Activated CD8-positive, alpha-beta T cell treated with anti-CD3 and anti-CD28 coated beads for 36 hours (primary cell): Measurements from ENCODE around the gene SLC30A5. TPM values are rescaled to one million over a fixed set of nuclear protein-coding genes. Genes with fewer than 3 reads are reported as not detected.
A peak's percentile ranks its signal among the peaks of the same experiment; 100 is the strongest.
"Not testable (repeated sequence)": the region's sequence is repeated elsewhere in the genome, so short reads cannot be mapped to it uniquely, and the experiment has no call there.

Experiments
- ATAC-seq: fragments of 200-7000 bp; cut with Tn5 transposase; one replicate; pipeline ENCODE4 v1.10.0; 2021; ENCODE audit warnings: mild to moderate bottlenecking, moderate library complexity
- CTCF ChIA-PET: fragments of 350-600 bp; sonication (Branson Sonifier 250); formaldehyde crosslinking; loops from one replicate; lab custom pipeline; 2021; ENCODE audit warnings: antibody characterized with exemption; lab: Charles Lee
- POLR2A ChIA-PET: fragments of 350-600 bp; sonication (Branson Sonifier 250); formaldehyde crosslinking; loops from one replicate; lab custom pipeline; 2021; ENCODE audit warnings: antibody characterized with exemption; lab: Charles Lee
- DNase-seq: peaks from one replicate; pipeline ENCODE4 v3.0.0-alpha.2; 2020
- H3K27ac Mint-ChIP-seq: one replicate; pipeline ENCODE4 v1.8.0; 2021; ENCODE audit warnings: mild to moderate bottlenecking, mixed read lengths
- H3K27me3 Mint-ChIP-seq: one replicate; pipeline ENCODE4 v1.8.0; 2021; ENCODE audit warnings: mixed read lengths
- H3K36me3 Mint-ChIP-seq: one replicate; pipeline ENCODE4 v1.8.0; 2021; ENCODE audit warnings: low read depth, mixed read lengths
- H3K4me1 Mint-ChIP-seq: one replicate; pipeline ENCODE4 v1.8.0; 2021; ENCODE audit warnings: low read depth, mixed read lengths
- H3K4me3 Mint-ChIP-seq: one replicate; pipeline ENCODE4 v1.8.0; 2021; ENCODE audit warnings: mild to moderate bottlenecking, moderate library complexity, mixed read lengths
- H3K9me3 Mint-ChIP-seq: one replicate; pipeline ENCODE4 v1.8.0; 2021; ENCODE audit warnings: mixed read lengths
- intact Hi-C: fragments of 100-400 bp; cut with micrococcal nuclease; formaldehyde crosslinking; loops from one replicate; pipeline ENCODE4 v1.10.0; 2022
- total RNA-seq, 2 experiments: library from RNA; stranded (reverse); gene quantifications; one replicate each; pipeline ENCODE4 v1.2.3, GENCODE V29; 2021
- TF ChIP-seq, protein P1 (sequence below): fragments of 200-600 bp; IDR thresholded peaks from one replicate; pipeline ENCODE4 v1.8.0; 2022; ENCODE audit warnings: antibody characterized with exemption, mild to moderate bottlenecking

SLC30A5 gene
- total RNA-seq, 2 experiments from 2014 or later = 33.0 to 40.1 TPM

DNA sequence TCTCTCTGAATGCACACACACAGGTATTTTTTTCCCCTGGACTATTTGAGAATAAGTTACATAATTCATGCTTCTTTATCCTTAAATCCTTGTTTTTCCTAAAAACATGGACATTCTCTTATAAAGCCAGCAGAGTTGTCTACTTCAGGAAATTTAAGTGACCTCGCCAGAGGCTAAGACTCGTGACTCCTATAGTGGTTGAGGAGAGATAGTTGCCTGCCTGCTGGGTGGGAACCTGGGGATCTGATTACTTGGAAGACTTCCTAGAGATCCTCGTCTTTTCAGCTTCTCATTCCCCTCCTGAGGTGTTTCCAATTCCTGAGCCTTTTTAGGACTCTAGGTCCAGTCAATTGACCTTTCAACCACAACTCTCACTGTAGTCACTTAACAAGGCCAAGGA lies 5.5 kb downstream of the SLC30A5 start:
- POLR2A ChIA-PET = no interaction called here
- peaks cover 26% of the 10 kb centered on the region for H3K4me1 Mint-ChIP-seq
- TF ChIP-seq, protein P1, sequence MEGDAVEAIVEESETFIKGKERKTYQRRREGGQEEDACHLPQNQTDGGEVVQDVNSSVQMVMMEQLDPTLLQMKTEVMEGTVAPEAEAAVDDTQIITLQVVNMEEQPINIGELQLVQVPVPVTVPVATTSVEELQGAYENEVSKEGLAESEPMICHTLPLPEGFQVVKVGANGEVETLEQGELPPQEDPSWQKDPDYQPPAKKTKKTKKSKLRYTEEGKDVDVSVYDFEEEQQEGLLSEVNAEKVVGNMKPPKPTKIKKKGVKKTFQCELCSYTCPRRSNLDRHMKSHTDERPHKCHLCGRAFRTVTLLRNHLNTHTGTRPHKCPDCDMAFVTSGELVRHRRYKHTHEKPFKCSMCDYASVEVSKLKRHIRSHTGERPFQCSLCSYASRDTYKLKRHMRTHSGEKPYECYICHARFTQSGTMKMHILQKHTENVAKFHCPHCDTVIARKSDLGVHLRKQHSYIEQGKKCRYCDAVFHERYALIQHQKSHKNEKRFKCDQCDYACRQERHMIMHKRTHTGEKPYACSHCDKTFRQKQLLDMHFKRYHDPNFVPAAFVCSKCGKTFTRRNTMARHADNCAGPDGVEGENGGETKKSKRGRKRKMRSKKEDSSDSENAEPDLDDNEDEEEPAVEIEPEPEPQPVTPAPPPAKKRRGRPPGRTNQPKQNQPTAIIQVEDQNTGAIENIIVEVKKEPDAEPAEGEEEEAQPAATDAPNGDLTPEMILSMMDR = no peak

DNA sequence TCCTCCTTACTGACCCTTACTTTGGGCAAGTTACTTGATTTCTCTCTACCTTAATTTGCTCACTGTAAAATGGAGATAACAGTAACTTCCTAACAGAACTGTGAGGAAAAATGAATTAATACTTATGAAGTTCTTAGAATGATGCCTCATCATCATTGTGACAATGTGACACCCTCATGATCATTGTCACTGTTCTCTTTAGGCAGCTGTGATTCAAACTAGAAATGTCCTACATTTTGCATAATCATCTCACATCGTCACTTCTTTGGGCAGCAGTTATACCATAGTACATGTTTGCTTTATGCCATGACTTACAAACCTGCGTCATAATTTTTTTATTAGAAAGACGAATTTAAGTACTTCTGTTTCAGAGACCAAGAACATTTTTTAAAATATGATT lies 9.7 kb downstream of the SLC30A5 start:
- Mint-ChIP-seq H3K36me3 (peaks cover 34% of the 10 kb centered on the region), H3K27ac (no peak overlapping the region), H3K9me3 (no peaks in the 10 kb centered on the region), H3K4me1 (peaks cover 14% of the 10 kb centered on the region), H3K27me3 (no peaks in the 10 kb centered on the region), H3K4me3 (no peak overlapping the region)
- TF ChIP-seq, protein P1 = no peak
- intact Hi-C loops = no loop called here
- DNase-seq (no peak), ATAC-seq (no peak)
- CTCF ChIA-PET = interaction anchor here (1.7 kb wide), 1 partner anchor 10 kb away, joined by 7 read pairs; the partner anchor contains the start of gene SLC30A5
- POLR2A ChIA-PET = no interaction called here

More for the DNA sequence above, 5.5 kb downstream of the SLC30A5 start:
- Mint-ChIP-seq H3K27ac (no peak overlapping the region), H3K4me3 (no peak overlapping the region), H3K9me3 (no peaks in the 10 kb centered on the region), H3K36me3 (peaks cover 36% of the 10 kb centered on the region), H3K27me3 (no peaks in the 10 kb centered on the region)
- CTCF ChIA-PET = no interaction called here
- intact Hi-C loops = loop anchor here (10.0 kb wide), 2 partner anchors 235 to 265 kb away; partner anchors contain the start of genes AK6, CCDC125, RAD17 and TAF9
- no peak for ATAC-seq
- no peak for DNase-seq

DNA sequence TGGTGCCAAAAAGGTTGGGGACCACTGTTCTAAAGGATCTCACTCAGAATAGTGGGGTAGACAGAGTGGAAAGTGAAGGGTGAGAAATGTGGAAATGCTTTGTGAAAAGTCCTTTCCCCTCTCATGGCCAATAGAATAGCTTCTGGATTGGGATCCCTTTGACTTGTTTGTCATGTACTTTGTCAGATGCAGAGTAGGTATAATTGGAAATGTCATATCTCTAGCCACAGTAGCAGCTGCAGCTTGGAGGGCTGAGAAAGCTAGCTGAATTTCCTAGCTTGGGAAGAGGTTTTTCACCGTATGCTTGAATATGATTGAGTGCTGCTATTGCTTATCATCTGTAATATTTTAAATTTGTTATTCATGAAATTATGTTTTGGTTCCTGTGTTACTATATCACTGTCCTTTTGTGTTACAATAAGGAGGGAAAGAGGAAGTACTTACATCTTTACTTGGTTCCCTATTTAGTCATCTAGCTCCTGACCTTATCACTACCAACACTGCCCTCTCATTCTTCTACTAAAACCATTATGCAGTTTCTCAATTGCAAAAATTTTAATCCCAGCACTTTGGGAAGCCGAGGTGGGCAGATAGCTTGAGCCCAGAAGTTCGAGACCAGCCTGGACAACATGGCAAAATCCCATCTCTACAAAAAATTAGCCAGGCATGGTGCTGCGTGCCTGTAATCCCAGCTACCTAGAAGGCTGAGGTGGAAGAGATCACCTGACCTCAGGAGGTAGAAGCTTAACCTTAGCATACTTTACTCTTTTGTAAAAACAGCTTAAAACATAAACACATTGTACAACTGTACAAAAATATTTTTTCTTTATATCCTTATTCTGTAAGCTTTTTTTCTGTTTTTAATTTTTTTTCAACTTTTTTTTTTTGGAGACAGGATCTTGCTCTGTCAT lies 12.4 kb downstream of the SLC30A5 start:
- Mint-ChIP-seq H3K27me3 (no peaks in the 10 kb centered on the region), H3K4me3 (no peak overlapping the region), H3K9me3 (no peaks in the 10 kb centered on the region), H3K36me3 (peaks cover 40% of the 10 kb centered on the region), H3K4me1 (peaks cover 7% of the 10 kb centered on the region), H3K27ac (peak overlapping the region; percentile 15)
- TF ChIP-seq, protein P1 = no peak
- ChIA-PET POLR2A (interaction anchor here (1.4 kb wide), 1 partner anchor 12 kb away, joined by 3 read pairs; no protein-coding TSS in a partner anchor), CTCF (interaction anchor here (1.4 to 1.7 kb wide), 2 partner anchors 13 to 63 kb away, joined by 4 to 6 read pairs; partner anchors contain the start of gene SLC30A5)
- ATAC-seq (no peak), DNase-seq (no peak)
- intact Hi-C loops = no loop called here

DNA sequence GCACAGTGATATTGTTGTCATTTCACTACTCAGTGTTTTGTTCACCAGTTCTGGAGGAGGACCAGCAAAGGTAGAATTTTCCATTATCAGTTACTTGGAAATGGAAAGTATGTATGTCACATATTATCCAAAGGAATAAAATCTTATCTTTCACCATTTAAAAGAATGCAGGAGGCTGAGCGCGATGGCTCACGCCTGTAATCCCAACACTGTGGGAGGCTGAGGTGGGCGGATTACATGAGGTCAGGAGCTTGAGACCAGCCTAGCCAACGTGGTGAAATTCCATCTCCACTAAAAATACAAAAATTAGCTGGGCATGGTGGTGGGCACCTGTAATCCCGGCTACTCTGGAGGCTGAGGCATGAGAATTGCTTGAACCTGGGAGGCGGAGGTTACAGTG lies 14.6 kb downstream of the SLC30A5 start:
- intact Hi-C loops, H3K27me3 Mint-ChIP-seq, ATAC-seq, POLR2A ChIA-PET, H3K9me3 Mint-ChIP-seq, H3K27ac Mint-ChIP-seq, H3K4me1 Mint-ChIP-seq, CTCF ChIA-PET, H3K4me3 Mint-ChIP-seq, DNase-seq: not testable (repeated sequence)
- peaks cover 39% of the 10 kb centered on the region for H3K36me3 Mint-ChIP-seq

DNA sequence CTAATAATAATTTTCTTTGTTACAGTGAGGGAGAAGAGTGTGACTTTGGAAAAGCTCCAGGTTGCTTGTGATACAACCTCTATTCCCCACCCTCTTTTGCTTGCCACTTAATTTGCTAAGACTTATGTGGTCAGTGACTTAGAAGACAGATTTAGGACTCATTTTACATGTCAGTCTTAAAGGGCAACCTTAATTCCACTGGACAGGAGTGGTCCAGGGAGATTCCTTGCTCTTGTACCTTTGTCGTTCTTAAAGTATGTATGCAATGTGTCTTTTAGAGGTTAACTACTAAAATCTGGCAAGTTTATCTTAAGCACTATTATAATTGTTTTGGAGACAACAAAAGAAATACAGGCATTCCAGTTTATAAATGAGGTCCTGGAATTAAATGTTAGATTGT lies 20.0 kb downstream of the SLC30A5 start:
- H3K36me3 Mint-ChIP-seq = peaks cover 33% of the 10 kb centered on the region

More for the DNA sequence above, 20.0 kb downstream of the SLC30A5 start:
- no peaks in the 10 kb centered on the region for H3K9me3 Mint-ChIP-seq
- intact Hi-C loops = no loop called here
- H3K4me1 Mint-ChIP-seq = no peaks in the 10 kb centered on the region
- POLR2A ChIA-PET = no interaction called here
- no peaks in the 10 kb centered on the region for H3K27me3 Mint-ChIP-seq
- no peak overlapping the region for H3K4me3 Mint-ChIP-seq
- CTCF ChIA-PET = interaction anchor here (1.0 to 2.1 kb wide), 3 partner anchors 8 to 223 kb away, joined by 3 to 10 read pairs (median 3); partner anchors contain the start of gene SLC30A5
- H3K27ac Mint-ChIP-seq = no peak overlapping the region
- DNase-seq (no peak), ATAC-seq (no peak)
- TF ChIP-seq, protein P1 = no peak
